WTC11 (cell line): ENCODE data around the gene LETMD1.

ENCODE experiments used
- CTCF ChIP-seq: fragments of 200-600 bp; IDR thresholded peaks from 2 replicates; pipeline ENCODE4 v1.8.0; 2022; ENCODE audit warnings: antibody characterized with exemption
- E2F1 ChIP-seq: sonication (generic); formaldehyde crosslinking; IDR thresholded peaks from 2 replicates; pipeline ENCODE4 v1.8.0; 2022; ENCODE audit warnings: mild to moderate bottlenecking, missing genetic modification reagents
- ESRRA ChIP-seq: sonication (generic); formaldehyde crosslinking; IDR thresholded peaks from 2 replicates; pipeline ENCODE4 v1.8.1; 2022; ENCODE audit warnings: mild to moderate bottlenecking, missing genetic modification reagents, borderline replicate concordance
- FOXK1 ChIP-seq: sonication (generic); formaldehyde crosslinking; IDR thresholded peaks from 2 replicates; pipeline ENCODE4 v1.8.0; 2022; ENCODE audit warnings: mild to moderate bottlenecking, moderate library complexity, missing genetic modification reagents
- MLX ChIP-seq: sonication (generic); formaldehyde crosslinking; IDR thresholded peaks from 2 replicates; pipeline ENCODE4 v1.8.1; 2023; ENCODE audit warnings: mild to moderate bottlenecking, missing genetic modification reagents, moderate library complexity
- NR2C2 ChIP-seq: sonication (generic); formaldehyde crosslinking; IDR thresholded peaks from 2 replicates; pipeline ENCODE4 v1.8.0; 2022; ENCODE audit warnings: mild to moderate bottlenecking, missing genetic modification reagents
- OVOL2 ChIP-seq: fragments of 250-450 bp; sonication (Bioruptor Pico); IDR thresholded peaks from 2 replicates; pipeline ENCODE4 v1.9.0; 2021; ENCODE audit warnings: mild to moderate bottlenecking, borderline replicate concordance
- SP1 ChIP-seq: sonication (generic); formaldehyde crosslinking; conservative IDR thresholded peaks from 2 replicates; pipeline ENCODE4 v1.8.1; 2022; ENCODE audit warnings: missing genetic modification reagents
- ZNF281 ChIP-seq: sonication (generic); formaldehyde crosslinking; IDR thresholded peaks from 2 replicates; pipeline ENCODE4 v1.8.0; 2023; ENCODE audit warnings: mild to moderate bottlenecking, missing genetic modification reagents
- ZNF396 ChIP-seq: fragments of 250-450 bp; sonication (Bioruptor Pico); IDR thresholded peaks from 2 replicates; pipeline ENCODE4 v1.8.0; 2021; ENCODE audit warnings: mild to moderate bottlenecking, moderate library complexity, borderline replicate concordance

- TF ChIP-seq FOXK1 (CRISPR knock-in tag), result peak; percentile 44
- TF ChIP-seq NR2C2, result peak; percentile 86
- no peak for TF ChIP-seq E2F1 (CRISPR knock-in tag)
- TF ChIP-seq CTCF, result no peak
- TF ChIP-seq ZNF281, result no peak
- TF ChIP-seq SP1 (CRISPR knock-in tag), result peak; percentile 87
- no peak for TF ChIP-seq OVOL2 (CRISPR knock-in tag)
- no peak for TF ChIP-seq MLX
- no peak for TF ChIP-seq ZNF396
- peak; percentile 56; the same call in 1 of the 2 replicates for TF ChIP-seq ESRRA (CRISPR knock-in tag)
These were observed 22.1 kb upstream of the LETMD1 start, which contains the start of gene SLC11A2 for GRCh38 chr12:51025836-51026638.
